Left lung (tissue), 10 donors: ENCODE data around the gene C22orf42. TPM values are rescaled to one million over a fixed set of nuclear protein-coding genes. Genes with fewer than 3 reads are reported as not detected.
"Not testable (repeated sequence)": the region's sequence is repeated elsewhere in the genome, so short reads cannot be mapped to it uniquely, and the experiment has no call there.

Source experiments
- ATAC-seq: fragments of 200-7000 bp; cut with Tn5 transposase; one replicate; pipeline ENCODE4 v1.9.1; 2020; ENCODE audit warnings: moderate library complexity
- DNase-seq, 4 donors: peaks; one replicate each; pipeline ENCODE4 v3.0.0-alpha.2; 2013 to 2020
- H3K27ac ChIP-seq, 2 donors: fragments of 200-600 bp; sonication (generic) in 1 of 2; one replicate each; pipeline versions ENCODE4 v1.5.0 to v1.8.0; 2020 to 2021
- H3K27me3 ChIP-seq, 2 donors: fragments of 200-600 bp; sonication (generic) in 1 of 2; one replicate each; pipeline versions ENCODE4 v1.5.0 to v1.8.0; 2020 to 2021
- H3K36me3 ChIP-seq, 2 donors: fragments of 200-600 bp; sonication (generic) in 1 of 2; one replicate each; pipeline versions ENCODE4 v1.5.0 to v1.8.0; 2020 to 2021
- H3K4me1 ChIP-seq, 2 donors: fragments of 200-600 bp; one replicate each; pipeline ENCODE4 v1.8.0; 2021
- H3K4me3 ChIP-seq, 2 donors: fragments of 200-600 bp; sonication (generic) in 1 of 2; one replicate each; pipeline versions ENCODE4 v1.5.0 to v1.8.0; 2020 to 2021; ENCODE audit warnings: mild to moderate bottlenecking in 1 of 2
- H3K9me3 ChIP-seq, 2 donors: fragments of 200-600 bp; sonication (generic) in 1 of 2; one replicate each; pipeline versions ENCODE4 v1.5.0 to v1.8.0; 2020 to 2021
- intact Hi-C, 2 donors: fragments of 100-400 bp; cut with DNase I; formaldehyde crosslinking; loops; one replicate each; pipeline versions ENCODE4 v1.11.2 to v1.14.2; 2022
- polyA plus RNA-seq, 6 donors: library from polyadenylated mRNA; unstranded; fragments of 120-200 nt; gene quantifications; one replicate each; pipeline ENCODE4 v1.2.1, GENCODE V29; 2013; ENCODE audit not compliant: insufficient read length in 6 of 6
- total RNA-seq, 2 donors: library from RNA; stranded (reverse); fragmentation: NEBNext Ultra II Directional; extraction: Animal tissue kit (Norgen Biotek cat#: 25700); gene quantifications; one replicate each; pipeline ENCODE4 v1.2.1, GENCODE V29; 2021
- TF ChIP-seq, protein P1 (sequence below), 2 donors: fragments of 200-600 bp; sonication (generic) in 1 of 2; IDR thresholded peaks; one replicate each; pipeline versions ENCODE4 v1.5.0 to v1.8.0; 2021; ENCODE audit warnings: antibody characterized with exemption in 2 of 2
- donor health status: DM: no; HTN: yes; CAD: no.
- donor health status: DM: no; HTN: no; CAD: no.

C22orf42 gene
- total and polyA plus RNA-seq, 8 donors, result 0.35 TPM; not detected in 7

DNA sequence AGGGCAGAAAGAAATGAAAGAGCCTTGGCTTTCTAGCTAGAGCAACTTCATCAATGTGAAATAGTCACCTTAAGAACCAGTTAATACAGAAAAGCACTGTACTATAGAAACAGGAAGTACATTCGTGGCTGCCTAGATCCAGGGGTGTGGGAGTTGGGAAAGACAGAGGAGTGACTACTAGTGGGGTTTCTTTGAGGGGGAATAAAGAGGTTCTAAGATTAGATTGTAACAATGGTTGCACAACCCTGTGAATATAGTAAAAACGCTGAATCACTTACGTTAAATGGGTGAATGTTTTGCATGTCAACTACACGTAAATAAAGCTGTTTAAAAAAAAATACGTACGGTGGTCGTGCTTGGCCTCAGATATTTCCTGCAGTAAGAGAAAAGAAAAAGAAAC, 8.5 kb downstream of the C22orf42 start:
- H3K4me1 ChIP-seq, H3K27me3 ChIP-seq, H3K9me3 ChIP-seq, H3K27ac ChIP-seq, ATAC-seq, H3K4me3 ChIP-seq, H3K36me3 ChIP-seq, intact Hi-C loops, DNase-seq: not testable (repeated sequence)

- H3K27me3 ChIP-seq, ATAC-seq, intact Hi-C loops, DNase-seq, H3K9me3 ChIP-seq, H3K36me3 ChIP-seq, H3K4me3 ChIP-seq, H3K27ac ChIP-seq, H3K4me1 ChIP-seq: not testable (repeated sequence)
Observed at GRCh38 chr22:32148372-32148771, 10.7 kb downstream of the C22orf42 start.

DNA sequence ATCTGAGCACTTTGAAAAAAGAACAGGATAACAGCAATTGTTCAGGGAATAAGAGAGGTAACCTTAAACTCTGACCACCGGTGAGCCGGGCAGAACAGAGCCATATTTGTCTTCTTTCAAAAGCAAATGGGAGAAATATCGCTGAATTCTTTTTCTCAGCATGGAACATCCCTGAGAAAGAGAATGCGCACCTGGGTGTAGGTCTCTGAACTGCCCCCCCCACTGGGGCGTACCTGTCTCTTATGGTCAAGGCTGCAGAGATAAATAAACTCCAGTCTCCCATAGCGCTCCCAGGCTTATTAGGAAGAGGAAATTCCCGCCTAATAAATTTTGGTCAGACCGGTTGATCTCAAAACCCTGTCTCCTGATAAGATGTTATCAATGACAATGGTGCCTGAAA, 12.0 kb downstream of the C22orf42 start:
- ATAC-seq, H3K36me3 ChIP-seq, DNase-seq, H3K4me1 ChIP-seq, H3K4me3 ChIP-seq, H3K9me3 ChIP-seq, intact Hi-C loops, H3K27ac ChIP-seq, H3K27me3 ChIP-seq: not testable (repeated sequence)

DNA sequence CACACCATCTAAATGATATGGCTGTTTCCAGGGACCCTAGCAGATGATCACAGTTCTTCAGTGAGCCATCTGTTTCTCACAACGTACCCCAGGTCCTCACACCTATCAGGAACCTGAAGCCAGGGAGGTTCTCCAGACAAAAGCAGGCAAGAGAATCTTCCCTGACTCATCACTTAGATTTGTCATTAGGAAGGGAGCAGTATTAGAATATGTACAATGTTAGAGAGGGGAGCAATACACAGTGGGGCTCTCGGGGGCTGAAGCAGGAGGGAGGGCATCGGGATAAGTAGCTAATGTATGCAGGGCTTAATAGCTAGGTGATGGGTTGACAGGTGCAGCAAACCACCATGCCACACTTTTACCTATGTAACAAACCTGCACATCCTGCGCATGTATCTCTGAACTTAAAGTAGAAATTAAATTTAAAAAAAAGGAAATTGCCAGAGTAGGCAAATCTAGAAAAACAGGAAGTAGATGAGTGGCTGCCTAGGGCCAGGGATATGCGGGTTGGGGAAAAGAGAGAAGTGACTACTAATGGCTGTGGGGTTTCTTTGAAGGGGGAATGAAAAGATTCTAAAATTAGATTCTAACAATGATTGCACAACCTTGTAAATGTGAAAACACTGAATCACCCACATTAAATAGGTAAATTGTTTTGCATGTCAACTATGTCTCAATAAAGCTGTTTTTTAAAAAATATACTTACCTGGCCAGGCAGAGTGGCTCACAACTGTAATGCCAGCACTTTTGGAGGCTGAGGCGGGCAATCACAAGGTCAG, 14.4 kb downstream of the C22orf42 start:
- ATAC-seq, result peak; percentile 67
- Histone ChIP-seq H3K36me3 (no peaks in the 10 kb centered on the region), H3K27ac (no peak overlapping the region), H3K4me1 (peaks cover 0 to 7% of the 10 kb centered on the region in 2 donors), H3K4me3 (no peak overlapping the region), H3K27me3 (no peaks in the 10 kb centered on the region), H3K9me3 (peaks cover 0 to 3% of the 10 kb centered on the region in 2 donors)
- no peak for DNase-seq
- TF ChIP-seq, protein P1, sequence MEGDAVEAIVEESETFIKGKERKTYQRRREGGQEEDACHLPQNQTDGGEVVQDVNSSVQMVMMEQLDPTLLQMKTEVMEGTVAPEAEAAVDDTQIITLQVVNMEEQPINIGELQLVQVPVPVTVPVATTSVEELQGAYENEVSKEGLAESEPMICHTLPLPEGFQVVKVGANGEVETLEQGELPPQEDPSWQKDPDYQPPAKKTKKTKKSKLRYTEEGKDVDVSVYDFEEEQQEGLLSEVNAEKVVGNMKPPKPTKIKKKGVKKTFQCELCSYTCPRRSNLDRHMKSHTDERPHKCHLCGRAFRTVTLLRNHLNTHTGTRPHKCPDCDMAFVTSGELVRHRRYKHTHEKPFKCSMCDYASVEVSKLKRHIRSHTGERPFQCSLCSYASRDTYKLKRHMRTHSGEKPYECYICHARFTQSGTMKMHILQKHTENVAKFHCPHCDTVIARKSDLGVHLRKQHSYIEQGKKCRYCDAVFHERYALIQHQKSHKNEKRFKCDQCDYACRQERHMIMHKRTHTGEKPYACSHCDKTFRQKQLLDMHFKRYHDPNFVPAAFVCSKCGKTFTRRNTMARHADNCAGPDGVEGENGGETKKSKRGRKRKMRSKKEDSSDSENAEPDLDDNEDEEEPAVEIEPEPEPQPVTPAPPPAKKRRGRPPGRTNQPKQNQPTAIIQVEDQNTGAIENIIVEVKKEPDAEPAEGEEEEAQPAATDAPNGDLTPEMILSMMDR (IDR thresholded peaks at IDR 0.05), result no peak
- intact Hi-C loops, result no loop called here

GRCh38 chr22:32142600-32142999, 16.5 kb downstream of the C22orf42 start:
- no peak for ATAC-seq
- no peaks in the 10 kb centered on the region for H3K36me3 ChIP-seq
- peak overlapping the region in 1 of 2 donors; percentile 8 for H3K27ac ChIP-seq
- no peak for DNase-seq
- intact Hi-C loops, result no loop called here
- peaks cover 0 to 3% of the 10 kb centered on the region in 2 donors for H3K9me3 ChIP-seq
- peaks cover 0 to 3% of the 10 kb centered on the region in 2 donors for H3K27me3 ChIP-seq
- TF ChIP-seq, protein P1 (IDR thresholded peaks at IDR 0.05), result no peak
- no peak overlapping the region for H3K4me3 ChIP-seq
- peaks cover 0 to 15% of the 10 kb centered on the region in 2 donors for H3K4me1 ChIP-seq

GRCh38 chr22:32140688-32141087, 18.4 kb downstream of the C22orf42 start:
- H3K27me3 ChIP-seq, H3K36me3 ChIP-seq, H3K9me3 ChIP-seq, H3K27ac ChIP-seq, intact Hi-C loops, H3K4me3 ChIP-seq, DNase-seq: not testable (repeated sequence)
- H3K4me1 ChIP-seq, result peaks cover 0 to 19% of the 10 kb centered on the region in 2 donors
- peak; percentile 80 for ATAC-seq
- TF ChIP-seq, protein P1 (IDR thresholded peaks at IDR 0.05), result peak; percentile 21 to 28

DNA sequence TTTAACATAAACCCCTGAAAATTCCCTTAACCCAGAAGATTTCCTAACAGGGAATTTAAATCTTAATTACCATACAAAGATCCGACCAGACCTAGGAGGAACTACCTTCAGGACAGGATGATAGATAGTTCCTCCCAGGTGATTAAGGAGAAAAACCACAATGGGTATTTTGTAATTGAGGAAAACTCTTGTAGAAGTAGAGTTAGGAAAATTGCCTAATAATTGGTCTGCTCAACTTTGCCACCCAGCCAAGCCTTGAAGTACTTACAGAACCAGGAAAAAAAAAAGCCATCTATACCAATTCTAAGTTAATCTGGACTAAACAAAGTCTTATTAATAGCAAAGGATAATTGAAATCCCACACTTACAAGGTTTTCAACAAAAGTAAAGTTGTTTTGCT, 20.5 kb downstream of the C22orf42 start:
- DNase-seq, H3K27me3 ChIP-seq, intact Hi-C loops, ATAC-seq, H3K36me3 ChIP-seq, H3K9me3 ChIP-seq: not testable (repeated sequence)
- Histone ChIP-seq H3K4me1 (peaks cover 0 to 12% of the 10 kb centered on the region in 2 donors), H3K4me3 (peak overlapping the region in 1 of 2 donors; percentile 45), H3K27ac (peak overlapping the region in 1 of 2 donors; percentile 81)

DNA sequence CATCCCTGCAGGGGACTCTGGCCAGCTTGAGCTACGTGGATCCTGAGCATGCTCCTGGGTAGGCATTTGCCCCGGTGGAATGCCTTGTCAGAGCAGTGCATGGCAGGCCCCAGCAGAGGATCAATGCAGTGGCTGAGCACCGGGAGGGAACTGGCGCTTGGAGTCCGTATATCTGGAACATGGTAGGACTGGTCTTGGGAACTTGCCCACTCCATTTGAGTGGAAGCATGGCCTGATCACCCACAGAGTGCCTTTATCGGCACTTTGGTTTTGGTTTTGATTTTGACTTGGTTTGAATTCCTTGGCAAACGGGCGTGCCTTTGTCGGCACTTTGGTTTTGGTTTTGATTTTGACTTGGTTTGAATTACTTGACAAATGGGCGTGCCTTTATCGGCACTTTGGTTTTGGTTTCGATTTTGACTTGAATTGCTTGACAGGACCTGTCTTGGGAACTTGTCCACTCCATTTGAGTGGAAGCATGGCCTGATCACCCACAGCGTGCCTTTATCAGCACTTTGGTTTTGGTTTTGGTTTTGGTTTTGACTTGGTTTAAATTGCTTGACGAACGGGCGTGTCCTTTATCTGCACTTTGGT, 21.3 kb downstream of the C22orf42 start:
- H3K27me3 ChIP-seq, intact Hi-C loops, H3K9me3 ChIP-seq, DNase-seq, H3K36me3 ChIP-seq: not testable (repeated sequence)
- peak; percentile 51 for ATAC-seq
- H3K4me3 ChIP-seq, result peak overlapping the region in 1 of 2 donors; percentile 45
- peak overlapping the region in 1 of 2 donors; percentile 81 for H3K27ac ChIP-seq
- H3K4me1 ChIP-seq, result peaks cover 0 to 12% of the 10 kb centered on the region in 2 donors

DNA sequence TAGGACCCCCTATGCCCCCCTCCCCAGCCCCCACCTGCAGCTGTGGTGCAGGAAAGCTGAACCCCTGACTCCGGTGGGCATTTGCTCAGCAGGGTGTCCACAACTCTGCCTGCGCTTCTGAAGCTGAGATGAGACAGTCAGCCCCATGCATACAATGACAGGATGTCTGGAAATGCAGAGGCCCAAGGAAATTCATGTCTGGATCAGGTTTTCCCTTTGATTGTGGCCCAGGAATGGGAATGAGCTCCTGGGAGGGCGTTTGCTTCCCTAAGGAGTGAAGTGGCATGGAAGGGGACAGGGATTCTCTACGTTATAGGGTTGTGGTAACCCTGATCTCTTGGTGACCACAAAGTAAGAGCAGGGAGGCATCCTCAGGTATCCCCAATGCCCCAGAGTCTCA, 22.2 kb downstream of the C22orf42 start:
- H3K27me3 ChIP-seq, ATAC-seq, H3K27ac ChIP-seq, H3K4me3 ChIP-seq, H3K36me3 ChIP-seq, intact Hi-C loops, DNase-seq, H3K9me3 ChIP-seq: not testable (repeated sequence)
- peaks cover 0 to 12% of the 10 kb centered on the region in 2 donors for H3K4me1 ChIP-seq

GRCh38 chr22:32135958-32136357, 23.1 kb downstream of the C22orf42 start:
- H3K27ac ChIP-seq, H3K27me3 ChIP-seq, ATAC-seq, intact Hi-C loops, H3K36me3 ChIP-seq, DNase-seq, H3K9me3 ChIP-seq, H3K4me3 ChIP-seq: not testable (repeated sequence)
- H3K4me1 ChIP-seq, result peaks cover 0 to 12% of the 10 kb centered on the region in 2 donors
